HEK293 (cell line): Measurements from ENCODE around the gene DRAP1.
A peak's percentile ranks its signal among the peaks of the same experiment; 100 is the strongest.

Source experiments
- CTCF ChIA-PET: fragments of 350-600 bp; formaldehyde crosslinking; extraction: SDS; loops from one replicate; lab custom pipeline; 2021; ENCODE audit warnings: antibody characterized with exemption; lab: Yijun Ruan, JAX
- POLR2A ChIA-PET: fragments of 300-600 bp; formaldehyde crosslinking; extraction: SDS; loops from one replicate; lab custom pipeline; 2020; ENCODE audit warnings: antibody characterized with exemption, inconsistent platforms; lab: Yijun Ruan, JAX
- H3K27ac ChIP-seq: fragments of 200-500 bp; sonication (Bioruptor generic); 2 replicates; pipeline ENCODE4 v1.5.1; 2014; ENCODE audit warnings: low read depth, low read length, control low read depth, inconsistent platforms; ENCODE audit errors: extremely low read depth
- H3K36me3 ChIP-seq, 2 experiments: fragments of 200-500 bp in 1 of 2; sonication (Bioruptor generic) in 1 of 2; 1 replicate in 1 of 2; 2 replicates in 1 of 2; pipeline ENCODE4 v1.5.1; 2014 to 2017; ENCODE audit warnings: inconsistent platforms in 2 of 2, low read length in 2 of 2; ENCODE audit not compliant: control insufficient read depth in 2 of 2, insufficient read depth in 1 of 2
- H3K4me1 ChIP-seq: fragments of 200-500 bp; sonication (Bioruptor generic); 2 replicates; pipeline ENCODE4 v1.5.1; 2014; ENCODE audit warnings: mild to moderate bottlenecking, low read length, inconsistent platforms; ENCODE audit not compliant: control insufficient read depth, insufficient read depth
- H3K4me3 ChIP-seq: 2 replicates; pipeline ENCODE4 v1.5.1; 2011; ENCODE audit warnings: low read depth, mild to moderate bottlenecking, control low read depth, low read length, moderate library complexity
- H3K9me3 ChIP-seq: fragments of 200-500 bp; sonication (Bioruptor generic); 2 replicates; pipeline ENCODE4 v1.5.1; 2014; ENCODE audit warnings: low read depth, low read length, inconsistent platforms; ENCODE audit not compliant: control insufficient read depth, insufficient read depth
- KLF1 ChIP-seq: fragments of 450-650 bp; formaldehyde crosslinking; IDR thresholded peaks from 2 replicates; pipeline ENCODE4 v1.5.1; 2016; ENCODE audit warnings: missing biosample characterization, missing genetic modification characterization
- KLF16 ChIP-seq: fragments of 450-650 bp; formaldehyde crosslinking; IDR thresholded peaks from 2 replicates; pipeline ENCODE4 v1.5.1; 2017; ENCODE audit warnings: missing biosample characterization, missing genetic modification characterization
- KLF9 ChIP-seq: fragments of 450-650 bp; formaldehyde crosslinking; IDR thresholded peaks from 2 replicates; pipeline ENCODE4 v1.5.1; 2016; ENCODE audit warnings: missing biosample characterization, missing genetic modification characterization, low read depth
- OVOL3 ChIP-seq: fragments of 450-650 bp; formaldehyde crosslinking; IDR thresholded peaks from 2 replicates; pipeline ENCODE4 v1.5.1; 2016; ENCODE audit warnings: missing biosample characterization, missing genetic modification characterization
- SALL2 ChIP-seq: fragments of 450-650 bp; formaldehyde crosslinking; IDR thresholded peaks from 2 replicates; pipeline ENCODE4 v1.5.0; 2017; ENCODE audit warnings: missing biosample characterization, mild to moderate bottlenecking, missing genetic modification characterization, borderline replicate concordance
- SP2 ChIP-seq: fragments of 450-650 bp; formaldehyde crosslinking; IDR thresholded peaks from 2 replicates; pipeline ENCODE4 v1.5.1; 2016; ENCODE audit warnings: missing biosample characterization, missing genetic modification characterization
- ZBTB48 ChIP-seq: fragments of 450-650 bp; formaldehyde crosslinking; IDR thresholded peaks from 2 replicates; pipeline ENCODE4 v1.5.1; 2016; ENCODE audit warnings: missing biosample characterization, missing genetic modification characterization
- ZNF10 ChIP-seq: fragments of 450-650 bp; formaldehyde crosslinking; IDR thresholded peaks from 2 replicates; pipeline ENCODE4 v1.5.1; 2017; ENCODE audit warnings: missing biosample characterization, missing genetic modification characterization
- ZNF114 ChIP-seq: fragments of 450-650 bp; formaldehyde crosslinking; IDR thresholded peaks from 2 replicates; pipeline ENCODE4 v1.5.0; 2017; ENCODE audit warnings: missing biosample characterization, missing genetic modification characterization
- ZNF121 ChIP-seq: fragments of 450-650 bp; formaldehyde crosslinking; IDR thresholded peaks from 2 replicates; pipeline ENCODE4 v1.5.1; 2016; ENCODE audit warnings: missing biosample characterization, missing genetic modification characterization
- ZNF174 ChIP-seq: fragments of 450-650 bp; formaldehyde crosslinking; IDR thresholded peaks from 2 replicates; pipeline ENCODE4 v1.5.0; 2017; ENCODE audit warnings: missing biosample characterization, mild to moderate bottlenecking, missing genetic modification characterization
- ZNF2 ChIP-seq: fragments of 450-650 bp; formaldehyde crosslinking; IDR thresholded peaks from 2 replicates; pipeline ENCODE4 v1.5.1; 2016; ENCODE audit warnings: missing biosample characterization, missing genetic modification characterization
- ZNF214 ChIP-seq: fragments of 450-650 bp; formaldehyde crosslinking; IDR thresholded peaks from 2 replicates; pipeline ENCODE4 v1.5.1; 2017; ENCODE audit warnings: missing biosample characterization, mild to moderate bottlenecking, missing genetic modification characterization, borderline replicate concordance
- ZNF341 ChIP-seq: fragments of 450-650 bp; formaldehyde crosslinking; IDR thresholded peaks from 2 replicates; pipeline ENCODE4; 2016; ENCODE audit warnings: low read depth, missing biosample characterization, missing genetic modification characterization
- ZNF473 ChIP-seq: fragments of 450-650 bp; formaldehyde crosslinking; IDR thresholded peaks from 2 replicates; pipeline ENCODE4 v1.5.1; 2017; ENCODE audit warnings: missing biosample characterization, missing genetic modification characterization
- ZNF561 ChIP-seq: fragments of 450-650 bp; IDR thresholded peaks from 2 replicates; pipeline ENCODE4 v1.5.1; 2018; ENCODE audit warnings: missing biosample characterization, missing genetic modification characterization, borderline replicate concordance
- ZNF623 ChIP-seq: fragments of 450-650 bp; formaldehyde crosslinking; IDR thresholded peaks from 2 replicates; pipeline ENCODE4 v1.5.1; 2016; ENCODE audit warnings: missing biosample characterization, missing genetic modification characterization
- TF ChIP-seq, protein P1 (sequence below): fragments of 450-650 bp; formaldehyde crosslinking; IDR thresholded peaks from 2 replicates; pipeline ENCODE4 v1.5.1; 2016; ENCODE audit warnings: missing biosample characterization, missing genetic modification characterization
- TF ChIP-seq, protein P2 (sequence below): fragments of 450-650 bp; formaldehyde crosslinking; IDR thresholded peaks from 2 replicates; pipeline ENCODE4 v1.5.1; 2016; ENCODE audit warnings: missing biosample characterization, missing genetic modification characterization
- TF ChIP-seq, protein P3 (sequence below): fragments of 450-650 bp; formaldehyde crosslinking; IDR thresholded peaks from 2 replicates; pipeline ENCODE4 v1.5.1; 2016; ENCODE audit warnings: missing biosample characterization, missing genetic modification characterization
- TF ChIP-seq, protein P4 (sequence below): fragments of 450-650 bp; formaldehyde crosslinking; IDR thresholded peaks from 2 replicates; pipeline ENCODE4; 2016; ENCODE audit warnings: missing biosample characterization, missing genetic modification characterization

Gene DRAP1

DNA sequence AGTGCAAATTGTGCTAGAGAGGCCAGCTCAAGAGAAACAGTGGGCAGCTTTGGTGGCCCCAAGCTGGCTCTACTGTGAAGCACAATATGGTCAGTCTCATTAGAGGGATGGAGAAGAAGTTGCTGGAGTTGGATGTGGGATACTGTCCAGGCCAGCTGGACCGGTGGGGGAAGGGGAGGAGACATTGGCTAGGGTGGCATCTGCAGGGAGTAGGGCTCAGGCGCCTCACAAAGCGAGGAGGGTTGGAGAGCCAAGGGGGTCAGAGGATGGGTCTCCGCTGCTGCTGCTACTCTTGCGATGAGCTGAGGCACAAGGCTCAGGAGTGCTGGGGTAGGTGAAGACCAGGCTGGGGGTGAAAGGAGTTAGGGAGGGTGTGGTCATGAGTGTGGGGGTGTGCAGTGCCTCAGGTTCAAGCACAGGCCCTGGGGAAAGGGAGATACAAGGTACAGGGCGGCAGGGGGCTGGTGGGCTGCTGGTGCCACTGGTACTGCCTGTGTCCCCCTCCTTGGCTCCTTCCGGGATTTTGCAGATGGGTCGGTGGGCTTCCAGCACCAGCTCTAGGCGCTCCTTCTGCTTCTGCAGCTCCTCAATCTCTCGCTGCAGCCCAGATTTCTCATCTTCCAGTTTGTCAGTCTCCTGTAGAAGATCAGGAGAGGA, 26.4 kb upstream of the DRAP1 start:
- no peaks in the 10 kb centered on the region for H3K4me1 ChIP-seq
- ChIA-PET POLR2A (interaction anchor here (0.6 to 5.6 kb wide), 5 partner anchors 7 to 505 kb away, joined by 3 to 74 read pairs (median 3); partner anchors contain the start of genes FOSL1 and MUS81), CTCF (interaction anchor here (0.6 to 1.9 kb wide), 2 partner anchors 33 to 1133 kb away, joined by 3 to 5 read pairs; no protein-coding TSS in a partner anchor)
- no peak overlapping the region for H3K27ac ChIP-seq
- H3K9me3 ChIP-seq = no peaks in the 10 kb centered on the region
- H3K36me3 ChIP-seq = peaks cover 0 to 3% of the 10 kb centered on the region in 2 experiments; a peak in 1 of 3 replicates
- TF ChIP-seq KLF16 (tag by site-specific recombination) (no peak), SALL2 (tag by site-specific recombination) (no peak), KLF9 (peak; percentile 44), ZNF174 (tag by site-specific recombination) (no peak), OVOL3 (no peak), ZNF473 (no peak), KLF1 (tag by site-specific recombination) (peak; percentile 21; the same call in 1 of the 2 replicates), ZNF561 (no peak)
- TF ChIP-seq, protein P1, sequence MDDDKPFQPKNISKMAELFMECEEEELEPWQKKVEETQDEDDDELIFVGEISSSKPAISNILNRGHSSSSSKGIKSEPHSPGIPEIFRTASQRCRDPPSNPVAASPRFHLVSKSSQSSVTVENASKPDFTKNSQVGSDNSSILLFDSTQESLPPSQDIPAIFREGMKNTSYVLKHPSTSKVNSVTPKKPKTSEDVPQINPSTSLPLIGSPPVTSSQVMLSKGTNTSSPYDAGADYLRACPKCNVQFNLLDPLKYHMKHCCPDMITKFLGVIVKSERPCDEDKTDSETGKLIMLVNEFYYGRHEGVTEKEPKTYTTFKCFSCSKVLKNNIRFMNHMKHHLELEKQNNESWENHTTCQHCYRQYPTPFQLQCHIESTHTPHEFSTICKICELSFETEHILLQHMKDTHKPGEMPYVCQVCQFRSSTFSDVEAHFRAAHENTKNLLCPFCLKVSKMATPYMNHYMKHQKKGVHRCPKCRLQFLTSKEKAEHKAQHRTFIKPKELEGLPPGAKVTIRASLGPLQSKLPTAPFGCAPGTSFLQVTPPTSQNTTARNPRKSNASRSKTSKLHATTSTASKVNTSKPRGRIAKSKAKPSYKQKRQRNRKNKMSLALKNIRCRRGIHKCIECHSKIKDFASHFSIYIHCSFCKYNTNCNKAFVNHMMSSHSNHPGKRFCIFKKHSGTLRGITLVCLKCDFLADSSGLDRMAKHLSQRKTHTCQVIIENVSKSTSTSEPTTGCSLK (tag by site-specific recombination) = no peak
- TF ChIP-seq, protein P2, sequence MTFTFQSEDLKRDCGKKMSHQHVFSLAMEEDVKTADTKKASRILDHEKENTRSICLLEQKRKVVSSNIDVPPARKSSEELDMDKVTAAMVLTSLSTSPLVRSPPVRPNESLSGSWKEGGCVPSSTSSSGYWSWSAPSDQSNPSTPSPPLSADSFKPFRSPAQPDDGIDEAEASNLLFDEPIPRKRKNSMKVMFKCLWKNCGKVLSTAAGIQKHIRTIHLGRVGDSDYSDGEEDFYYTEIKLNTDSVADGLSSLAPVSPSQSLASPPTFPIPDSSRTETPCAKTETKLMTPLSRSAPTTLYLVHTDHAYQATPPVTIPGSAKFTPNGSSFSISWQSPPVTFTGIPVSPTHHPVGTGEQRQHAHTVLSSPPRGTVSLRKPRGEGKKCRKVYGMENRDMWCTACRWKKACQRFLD = no peak
- H3K4me3 ChIP-seq = no peak overlapping the region

DNA sequence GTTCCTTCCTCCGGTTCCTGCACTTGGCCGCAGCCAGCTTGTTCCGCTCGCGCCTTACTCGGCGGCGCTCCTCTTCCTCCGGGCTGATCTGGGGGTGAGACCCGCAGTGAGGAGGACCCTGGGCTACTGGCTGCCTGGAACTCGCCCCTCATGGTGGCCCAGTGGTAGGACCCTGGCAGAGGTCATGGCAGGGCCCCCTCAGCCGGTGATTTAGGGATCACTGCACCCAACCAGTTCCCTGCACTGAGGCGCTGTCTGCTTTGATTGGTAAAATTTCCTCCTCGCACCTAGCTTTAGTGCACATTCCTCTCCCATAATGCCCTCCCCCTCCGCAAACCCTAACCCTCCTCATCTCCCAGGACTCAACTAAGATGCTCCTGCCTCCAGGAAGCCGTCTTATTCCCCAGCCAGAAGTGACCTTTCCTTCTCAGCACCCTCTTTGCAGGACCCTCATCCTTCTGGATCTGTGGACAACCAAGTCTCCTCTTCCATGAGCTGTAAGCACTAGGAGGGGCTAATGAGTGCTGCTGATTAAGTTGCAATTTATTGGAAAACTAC, 25.1 kb upstream of the DRAP1 start:
- Histone ChIP-seq H3K9me3 (no peaks in the 10 kb centered on the region), H3K27ac (no peak overlapping the region), H3K4me3 (no peak overlapping the region), H3K36me3 (peaks cover 0 to 3% of the 10 kb centered on the region in 2 experiments; a peak in 1 of 3 replicates), H3K4me1 (no peaks in the 10 kb centered on the region)
- ChIA-PET POLR2A (interaction anchor here (0.7 to 1.9 kb wide), 4 partner anchors 20 to 173 kb away, joined by 3 to 7 read pairs (median 4); partner anchors contain the start of genes MUS81 and RNASEH2C), CTCF (interaction anchor here (0.6 to 1.1 kb wide), 4 partner anchors 13 to 492 kb away, joined by 3 to 6 read pairs (median 4); no protein-coding TSS in a partner anchor)
- TF ChIP-seq ZNF114 (tag by site-specific recombination) (no peak), ZNF2 (tag by site-specific recombination) (no peak), ZBTB48 (tag by site-specific recombination) (no peak), ZNF341 (tag by site-specific recombination) (no peak), SP2 (tag by site-specific recombination) (no peak), ZNF10 (tag by site-specific recombination) (no peak)

DNA sequence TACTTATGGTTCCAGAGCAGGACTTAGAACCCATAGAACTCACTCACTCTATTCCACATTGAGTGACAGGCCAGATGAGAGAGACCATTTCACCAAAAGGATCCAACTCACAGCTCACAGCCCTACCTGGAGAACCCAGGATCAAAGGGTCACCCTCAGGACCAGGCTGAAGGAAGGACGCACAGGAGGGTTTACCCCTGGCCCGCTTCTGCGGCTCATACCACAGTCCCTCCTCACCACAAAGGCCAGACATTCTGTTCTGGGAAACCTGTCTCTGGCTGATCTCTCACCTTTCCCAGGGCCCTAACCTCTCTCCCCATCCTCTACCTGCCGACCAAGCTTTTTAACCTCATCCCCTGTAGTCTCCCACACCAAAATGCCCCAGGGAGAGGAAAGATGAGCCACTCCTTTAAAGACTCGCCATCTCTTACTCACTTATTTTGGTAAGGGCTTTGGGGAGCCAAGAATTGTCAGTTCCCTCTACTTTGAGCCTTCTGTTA, 23.7 kb upstream of the DRAP1 start:
- Histone ChIP-seq H3K27ac (no peak overlapping the region), H3K4me1 (no peaks in the 10 kb centered on the region), H3K36me3 (peaks cover 0 to 3% of the 10 kb centered on the region in 2 experiments; a peak in 1 of 3 replicates), H3K4me3 (no peak overlapping the region), H3K9me3 (no peaks in the 10 kb centered on the region)
- POLR2A ChIA-PET = interaction anchor here (0.5 kb wide), 1 partner anchor 364 kb away, joined by 4 read pairs; no protein-coding TSS in a partner anchor
- CTCF ChIA-PET = interaction anchor here (1.2 kb wide), 1 partner anchor 16 kb away, joined by 3 read pairs; no protein-coding TSS in a partner anchor
- TF ChIP-seq ZNF623 (no peak), ZNF214 (tag by site-specific recombination) (no peak), ZNF121 (tag by site-specific recombination) (no peak)
- TF ChIP-seq, protein P3, sequence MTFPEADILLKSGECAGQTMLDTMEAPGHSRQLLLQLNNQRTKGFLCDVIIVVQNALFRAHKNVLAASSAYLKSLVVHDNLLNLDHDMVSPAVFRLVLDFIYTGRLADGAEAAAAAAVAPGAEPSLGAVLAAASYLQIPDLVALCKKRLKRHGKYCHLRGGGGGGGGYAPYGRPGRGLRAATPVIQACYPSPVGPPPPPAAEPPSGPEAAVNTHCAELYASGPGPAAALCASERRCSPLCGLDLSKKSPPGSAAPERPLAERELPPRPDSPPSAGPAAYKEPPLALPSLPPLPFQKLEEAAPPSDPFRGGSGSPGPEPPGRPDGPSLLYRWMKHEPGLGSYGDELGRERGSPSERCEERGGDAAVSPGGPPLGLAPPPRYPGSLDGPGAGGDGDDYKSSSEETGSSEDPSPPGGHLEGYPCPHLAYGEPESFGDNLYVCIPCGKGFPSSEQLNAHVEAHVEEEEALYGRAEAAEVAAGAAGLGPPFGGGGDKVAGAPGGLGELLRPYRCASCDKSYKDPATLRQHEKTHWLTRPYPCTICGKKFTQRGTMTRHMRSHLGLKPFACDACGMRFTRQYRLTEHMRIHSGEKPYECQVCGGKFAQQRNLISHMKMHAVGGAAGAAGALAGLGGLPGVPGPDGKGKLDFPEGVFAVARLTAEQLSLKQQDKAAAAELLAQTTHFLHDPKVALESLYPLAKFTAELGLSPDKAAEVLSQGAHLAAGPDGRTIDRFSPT = no peak
- TF ChIP-seq, protein P4, sequence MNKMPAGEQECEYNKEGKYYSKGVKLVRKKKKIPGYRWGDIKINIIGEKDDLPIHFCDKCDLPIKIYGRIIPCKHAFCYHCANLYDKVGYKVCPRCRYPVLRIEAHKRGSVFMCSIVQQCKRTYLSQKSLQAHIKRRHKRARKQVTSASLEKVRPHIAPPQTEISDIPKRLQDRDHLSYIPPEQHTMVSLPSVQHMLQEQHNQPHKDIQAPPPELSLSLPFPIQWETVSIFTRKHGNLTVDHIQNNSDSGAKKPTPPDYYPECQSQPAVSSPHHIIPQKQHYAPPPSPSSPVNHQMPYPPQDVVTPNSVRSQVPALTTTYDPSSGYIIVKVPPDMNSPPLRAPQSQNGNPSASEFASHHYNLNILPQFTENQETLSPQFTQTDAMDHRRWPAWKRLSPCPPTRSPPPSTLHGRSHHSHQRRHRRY = no peak
